ENCODE results near the gene NPL.
A peak's percentile ranks its signal among the peaks of the same experiment; 100 is the strongest.

NPL gene

GRCh38 chr1:182867861-182868260, 78.3 kb downstream of the NPL start:
- DNase-seq (ENCODE audit: low spot score), result no peak

GRCh38 chr1:182869241-182869666, 79.7 kb downstream of the NPL start:
- peak; percentile 26 for DNase-seq (ENCODE audit: low spot score)

- DNase-seq (ENCODE audit: low spot score), result no peak
These were observed 83.3 kb downstream of the NPL start for GRCh38 chr1:182872881-182873280.

GRCh38 chr1:182875889-182876288, 86.3 kb downstream of the NPL start:
- no peak for DNase-seq (ENCODE audit: low spot score)

GRCh38 chr1:182877331-182877730, 87.8 kb downstream of the NPL start:
- no peak for DNase-seq (ENCODE audit: low spot score)

GRCh38 chr1:182877842-182878241, 88.3 kb downstream of the NPL start:
- DNase-seq (ENCODE audit: low spot score), result no peak
